Transverse colon (tissue), 4 donors: ENCODE data around the gene ROBO1. TPM values are rescaled to one million over a fixed set of nuclear protein-coding genes. Genes with fewer than 3 reads are reported as not detected.

Source experiments
- DNase-seq: peaks from one replicate; pipeline ENCODE4 v3.0.0-alpha.2; 2019
- H3K27ac ChIP-seq, 4 donors: fragments of 200-600 bp; sonication (generic); 2 replicates each; pipeline ENCODE4 v1.5.1; 2016 to 2018; ENCODE audit warnings: inconsistent platforms in 4 of 4
- H3K27me3 ChIP-seq: fragments of 200-600 bp; sonication (generic); 2 replicates; pipeline ENCODE4 v1.5.1; 2017; ENCODE audit warnings: inconsistent platforms
- H3K36me3 ChIP-seq, 4 donors: fragments of 200-600 bp; sonication (generic); 2 replicates each; pipeline ENCODE4 v1.5.1; 2017 to 2019; ENCODE audit warnings: inconsistent platforms in 4 of 4
- H3K4me1 ChIP-seq, 4 donors: fragments of 200-600 bp; sonication (generic); 2 replicates each; pipeline ENCODE4 v1.5.1; 2017 to 2020; ENCODE audit warnings: inconsistent platforms in 4 of 4
- H3K4me3 ChIP-seq, 4 donors: fragments of 200-600 bp; sonication (generic); 1 replicate in 1 of 4; 2 replicates in 3 of 4; pipeline versions ENCODE4 v1.5.1 to v1.6.1; 2017 to 2019; ENCODE audit warnings: inconsistent platforms in 4 of 4
- H3K9me3 ChIP-seq, 2 donors: fragments of 200-600 bp; sonication (generic); 2 replicates each; pipeline ENCODE4 v1.5.1; 2017 to 2019; ENCODE audit warnings: inconsistent platforms in 2 of 2
- EP300 ChIP-seq: sonication (generic); formaldehyde crosslinking; IDR thresholded peaks from one replicate; pipeline ENCODE4 v1.6.1; 2017; ENCODE audit warnings: antibody characterized with exemption, low read depth
- POLR2A ChIP-seq: fragments of 450-650 bp; IDR thresholded peaks from one replicate; pipeline ENCODE4 v1.6.1; 2016; ENCODE audit warnings: antibody characterized with exemption, mild to moderate bottlenecking, moderate library complexity
- POLR2AphosphoS5 ChIP-seq, 3 donors: sonication (generic); formaldehyde crosslinking; IDR thresholded peaks; one replicate each; pipeline ENCODE4 v1.6.1; 2016; ENCODE audit warnings: antibody characterized with exemption in 3 of 3
- WGBS, 2 donors: methylation state at CpG; one replicate each; pipeline ENCODE4 v1.1.5; 2018; ENCODE audit warnings: low coverage in 1 of 2; 5-methylcytosine and 5-hydroxymethylcytosine counted together
- in situ Hi-C, 4 donors: fragments of 200-750 bp; cut with MboI; loops; one replicate each; pipeline versions ENCODE4 v1.15.0 to v1.15.1; 2017; ENCODE audit warnings: low sequenced_read_pairs in 3 of 4, low pct_ligation_motif_present in 1 of 4, low pct_unique_long_range_greater_than_20kb in 1 of 4
- intact Hi-C: fragments of 100-400 bp; cut with DNase I; formaldehyde crosslinking; loops from one replicate; pipeline ENCODE4 v1.15.1; 2023; ENCODE audit warnings: low total_unique reads
- total RNA-seq, 4 donors: library from RNA; depleted of rRNA; stranded (reverse); fragments of >200 nt; gene quantifications; one replicate each; pipeline ENCODE4 v1.1.0, GENCODE V29; 2016
- TF ChIP-seq, protein P1 (sequence below), 5 experiments: fragments of 200-600 bp in 3 of 5; fragments of 450-650 bp in 2 of 5; sonication (generic) in 3 of 5; IDR thresholded peaks; 1 replicate in 2 of 5; 2 replicates in 3 of 5; pipeline ENCODE4 v1.5.1; 2016 to 2017; ENCODE audit warnings: antibody characterized with exemption in 5 of 5, inconsistent platforms in 3 of 5, mild to moderate bottlenecking in 2 of 5, moderate library complexity in 1 of 5

Gene ROBO1
- total RNA-seq, 4 donors from 2014 or later, result 7.6 to 68.7 (median 9.1) TPM

DNA sequence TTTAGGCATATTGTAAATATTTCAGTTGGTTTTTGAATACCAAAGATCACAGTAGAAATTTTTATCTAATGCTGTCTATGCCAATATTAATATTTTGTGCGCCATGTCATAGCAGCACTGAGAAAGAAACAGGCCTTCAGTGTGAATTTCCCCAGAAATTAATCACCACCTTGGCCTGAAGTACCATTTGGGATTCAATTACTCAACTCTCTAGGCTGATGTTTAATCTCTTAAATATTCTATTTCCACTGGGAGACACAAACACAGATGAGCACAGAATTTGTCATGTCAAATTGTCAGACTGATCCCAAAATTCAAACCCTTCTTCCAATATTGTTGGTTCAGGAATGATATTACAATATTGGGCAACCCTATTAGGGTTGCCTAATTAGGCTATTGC lies 509.3 kb downstream of the ROBO1 start:
- H3K4me3 ChIP-seq, result no peak overlapping the region
- H3K27ac ChIP-seq, result no peak overlapping the region
- no peaks in the 10 kb centered on the region for H3K9me3 ChIP-seq
- H3K27me3 ChIP-seq, result no peaks in the 10 kb centered on the region
- intact Hi-C loops (no loop called here), in situ Hi-C loops (no loop called here)
- no peak for TF ChIP-seq POLR2A
- no peak for DNase-seq
- 79 to 89% methylated on average over 1 of the region's 1 CpG for WGBS, 2 donors
- no peaks in the 10 kb centered on the region for H3K36me3 ChIP-seq
- H3K4me1 ChIP-seq, result no peaks in the 10 kb centered on the region

DNA sequence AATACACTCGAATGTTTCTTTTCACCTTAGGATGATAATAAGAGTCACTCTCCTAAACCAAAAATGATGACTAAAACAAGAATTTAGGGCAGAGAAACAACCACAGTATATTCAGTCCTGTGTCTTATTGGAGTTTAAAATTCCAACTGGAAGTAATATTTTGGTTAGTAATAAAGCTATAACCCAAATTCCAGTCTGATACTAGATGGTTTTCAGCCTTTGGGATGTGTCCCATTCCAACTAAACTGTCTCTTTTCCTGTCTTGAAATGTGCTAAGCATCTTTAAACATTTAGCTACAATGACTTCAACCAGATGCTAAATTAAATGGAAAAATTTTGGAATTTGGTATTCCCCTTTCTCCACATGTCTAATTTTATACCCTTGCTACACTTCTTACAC lies 510.0 kb downstream of the ROBO1 start:
- H3K4me1 ChIP-seq, result no peaks in the 10 kb centered on the region
- in situ Hi-C loops, result no loop called here

DNA sequence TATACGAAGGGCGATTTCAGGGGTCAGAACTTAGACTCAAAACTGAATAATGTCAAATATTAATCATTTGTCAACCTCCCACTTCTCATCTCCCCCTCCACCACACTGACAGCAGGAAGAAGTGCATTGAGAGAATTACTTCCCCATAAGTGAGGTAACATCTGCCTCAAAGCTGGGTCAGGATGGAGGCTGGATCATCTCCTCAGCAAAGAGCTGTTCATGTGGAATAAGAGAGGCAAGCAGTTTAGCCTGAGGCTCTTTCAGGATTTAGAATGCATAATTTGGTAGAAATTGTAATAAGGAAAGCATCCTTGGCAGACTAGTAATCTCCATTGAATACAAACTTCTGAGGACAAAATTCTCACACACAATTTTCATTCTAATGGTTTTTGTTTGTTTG lies 512.1 kb downstream of the ROBO1 start:
- in situ Hi-C loops, result no loop called here
- no peak for DNase-seq
- H3K4me1 ChIP-seq, result no peaks in the 10 kb centered on the region
- no peaks in the 10 kb centered on the region for H3K27me3 ChIP-seq
- H3K4me3 ChIP-seq, result no peak overlapping the region
- no peak overlapping the region for H3K27ac ChIP-seq
- TF ChIP-seq POLR2AphosphoS5 (IDR thresholded peaks at IDR 0.05) (no peak), POLR2A (no peak), EP300 (no peak)
- TF ChIP-seq, protein P1, sequence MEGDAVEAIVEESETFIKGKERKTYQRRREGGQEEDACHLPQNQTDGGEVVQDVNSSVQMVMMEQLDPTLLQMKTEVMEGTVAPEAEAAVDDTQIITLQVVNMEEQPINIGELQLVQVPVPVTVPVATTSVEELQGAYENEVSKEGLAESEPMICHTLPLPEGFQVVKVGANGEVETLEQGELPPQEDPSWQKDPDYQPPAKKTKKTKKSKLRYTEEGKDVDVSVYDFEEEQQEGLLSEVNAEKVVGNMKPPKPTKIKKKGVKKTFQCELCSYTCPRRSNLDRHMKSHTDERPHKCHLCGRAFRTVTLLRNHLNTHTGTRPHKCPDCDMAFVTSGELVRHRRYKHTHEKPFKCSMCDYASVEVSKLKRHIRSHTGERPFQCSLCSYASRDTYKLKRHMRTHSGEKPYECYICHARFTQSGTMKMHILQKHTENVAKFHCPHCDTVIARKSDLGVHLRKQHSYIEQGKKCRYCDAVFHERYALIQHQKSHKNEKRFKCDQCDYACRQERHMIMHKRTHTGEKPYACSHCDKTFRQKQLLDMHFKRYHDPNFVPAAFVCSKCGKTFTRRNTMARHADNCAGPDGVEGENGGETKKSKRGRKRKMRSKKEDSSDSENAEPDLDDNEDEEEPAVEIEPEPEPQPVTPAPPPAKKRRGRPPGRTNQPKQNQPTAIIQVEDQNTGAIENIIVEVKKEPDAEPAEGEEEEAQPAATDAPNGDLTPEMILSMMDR (IDR thresholded peaks at IDR 0.05), result no peak
- H3K36me3 ChIP-seq, result no peaks in the 10 kb centered on the region
- WGBS, 2 donors, result 86 to 94% methylated on average over 2 of the region's 2 CpGs
- intact Hi-C loops, result no loop called here
- no peaks in the 10 kb centered on the region for H3K9me3 ChIP-seq

More for the DNA sequence above, 510.0 kb downstream of the ROBO1 start:
- H3K36me3 ChIP-seq, result no peaks in the 10 kb centered on the region
- no peak overlapping the region for H3K4me3 ChIP-seq
- no peak overlapping the region for H3K27ac ChIP-seq
- H3K27me3 ChIP-seq, result no peaks in the 10 kb centered on the region
- TF ChIP-seq, protein P1 (IDR thresholded peaks at IDR 0.05), result no peak
- no peak for TF ChIP-seq POLR2AphosphoS5 (IDR thresholded peaks at IDR 0.05)
- no peak for TF ChIP-seq POLR2A
- TF ChIP-seq EP300, result no peak
- WGBS, 2 donors, result 45 to 67% methylated on average over 1 of the region's 1 CpG
- intact Hi-C loops, result no loop called here
- no peaks in the 10 kb centered on the region for H3K9me3 ChIP-seq
- no peak for DNase-seq

DNA sequence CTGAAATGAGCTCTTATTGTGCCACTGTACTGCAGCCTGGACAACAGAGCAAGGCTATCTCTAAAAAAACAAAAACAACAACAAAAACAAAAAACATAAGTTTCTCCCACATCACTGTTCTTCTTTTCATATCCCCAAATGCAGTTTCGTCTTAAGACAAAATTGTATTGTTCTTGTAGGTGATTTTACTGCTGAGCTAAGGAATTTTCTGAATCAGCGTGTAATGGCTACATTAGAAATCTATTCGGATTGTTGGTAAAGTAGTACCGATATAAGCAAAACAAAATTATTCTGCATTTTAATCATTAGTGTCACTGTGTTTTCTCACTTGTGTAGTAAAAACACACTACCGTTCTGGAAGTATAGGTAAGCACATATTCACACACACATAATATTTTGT lies 512.5 kb downstream of the ROBO1 start:
- DNase-seq, result no peak
- no peaks in the 10 kb centered on the region for H3K36me3 ChIP-seq
- H3K4me3 ChIP-seq, result no peak overlapping the region
- no peaks in the 10 kb centered on the region for H3K27me3 ChIP-seq
- 86 to 92% methylated on average over 5 of the region's 5 CpGs for WGBS, 2 donors
- TF ChIP-seq, protein P1 (IDR thresholded peaks at IDR 0.05), result no peak
- no peak for TF ChIP-seq POLR2A
- TF ChIP-seq EP300, result no peak
- no peak for TF ChIP-seq POLR2AphosphoS5 (IDR thresholded peaks at IDR 0.05)
- H3K9me3 ChIP-seq, result no peaks in the 10 kb centered on the region
- no peak overlapping the region for H3K27ac ChIP-seq
- intact Hi-C loops, result no loop called here
- no peaks in the 10 kb centered on the region for H3K4me1 ChIP-seq
- in situ Hi-C loops, result no loop called here

DNA sequence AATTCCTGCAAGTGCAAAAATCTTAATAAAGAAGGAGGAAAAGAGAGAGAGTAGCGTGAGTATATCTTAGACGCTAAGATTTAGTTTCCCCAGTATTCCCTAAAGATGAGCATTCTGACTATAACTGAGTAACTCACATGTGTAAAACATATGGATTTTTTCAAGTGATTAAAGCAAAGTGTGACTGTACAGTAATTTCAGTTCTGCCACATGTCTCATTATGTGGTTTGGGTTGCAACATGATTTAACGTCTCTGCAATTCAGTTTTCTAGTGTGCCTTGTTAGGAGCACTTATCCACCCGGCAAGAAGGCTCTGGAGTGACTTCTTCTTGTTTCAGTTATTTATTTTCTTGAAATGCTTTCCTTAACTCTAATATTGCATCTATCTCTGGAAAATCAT lies 514.1 kb downstream of the ROBO1 start:
- in situ Hi-C loops, result no loop called here
- Histone ChIP-seq H3K27ac (no peak overlapping the region), H3K27me3 (no peaks in the 10 kb centered on the region), H3K4me1 (no peaks in the 10 kb centered on the region), H3K36me3 (no peaks in the 10 kb centered on the region), H3K4me3 (no peak overlapping the region), H3K9me3 (no peaks in the 10 kb centered on the region)
- intact Hi-C loops, result no loop called here
- TF ChIP-seq POLR2AphosphoS5 (IDR thresholded peaks at IDR 0.05), result no peak
- TF ChIP-seq, protein P1 (IDR thresholded peaks at IDR 0.05), result no peak
- no peak for TF ChIP-seq POLR2A
- no peak for TF ChIP-seq EP300
- WGBS, 2 donors, result 79% methylated on average over 4 of the region's 4 CpGs
- no peak for DNase-seq
